Activated CD4-positive, alpha-beta T cell treated with anti-CD3 and anti-CD28 coated beads, Interleukin-2, Interleukin-6, amounts not matched to agents 100 ng/mL and 50 ng/mL, durations not matched to agents 16 hours and 8 hours (primary cell): ENCODE results near the gene KRT40.
"Not testable (repeated sequence)": the region's sequence is repeated elsewhere in the genome, so short reads cannot be mapped to it uniquely, and the experiment has no call there.

ENCODE experiments used
- DNase-seq: peaks from one replicate; pipeline ENCODE4 v3.0.0-alpha.2; 2020

KRT40 gene

DNA sequence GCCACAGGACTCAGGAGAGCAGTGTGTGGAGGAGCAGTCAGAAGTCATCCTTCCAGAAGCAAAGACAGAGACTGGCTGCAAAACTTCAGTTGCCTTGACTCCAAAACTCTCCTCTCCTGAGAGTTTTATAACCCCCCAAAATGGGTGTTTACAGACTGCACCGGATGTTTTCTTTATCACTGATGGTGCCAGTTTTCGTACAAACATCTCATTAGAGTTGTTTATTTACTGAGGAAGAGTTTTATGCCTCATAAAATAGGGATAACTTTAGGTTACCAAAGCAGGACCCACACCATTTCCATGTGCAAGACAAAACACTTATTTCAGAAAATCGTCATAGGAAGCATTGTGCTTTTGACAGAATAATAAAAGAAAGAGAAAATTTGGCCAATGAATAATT, at the start of gene KRT40:
Gene KRT40, minus strand, starts transcription at position 101 of the 400 bp plus-strand sequence. Its CDS starts 53 bp downstream, at position 48.
- DNase-seq, result no peak

DNA sequence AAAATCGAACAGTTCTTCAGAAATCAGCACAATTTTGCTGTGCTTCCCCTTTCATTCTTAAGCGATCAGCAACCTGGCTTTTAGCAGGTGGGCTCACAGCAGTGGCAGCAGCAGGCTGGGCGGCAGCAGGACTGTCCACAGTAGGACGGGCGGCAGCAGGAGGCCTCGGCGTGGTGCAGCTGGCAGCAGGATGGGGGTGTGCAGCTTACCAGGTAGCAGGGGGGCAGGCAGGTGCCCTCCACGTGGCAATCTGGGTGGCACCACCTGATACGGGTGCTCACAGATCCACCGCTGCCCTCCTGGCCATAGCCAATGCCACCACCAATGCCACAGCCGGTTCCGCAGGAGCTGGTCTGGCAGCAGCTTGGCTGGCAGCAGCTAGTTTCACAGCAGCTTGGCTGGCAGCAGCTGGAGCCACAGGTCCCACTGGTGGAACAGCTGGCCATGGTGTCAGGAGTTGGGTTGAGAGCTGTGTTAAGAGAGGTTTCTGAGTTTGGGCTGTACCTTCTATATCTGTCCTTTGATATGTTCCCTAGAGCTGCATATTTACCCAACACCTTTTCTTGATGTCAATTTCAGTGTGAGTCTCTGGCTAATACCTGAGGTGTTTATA, 45.6 kb upstream of the KRT40 start, which contains the start of gene KRTAP1-4:
Gene KRTAP1-4, minus strand, starts transcription at position 563 of the 613 bp plus-strand sequence. Its CDS starts 117 bp downstream, at position 446.
- no peak for DNase-seq

DNA sequence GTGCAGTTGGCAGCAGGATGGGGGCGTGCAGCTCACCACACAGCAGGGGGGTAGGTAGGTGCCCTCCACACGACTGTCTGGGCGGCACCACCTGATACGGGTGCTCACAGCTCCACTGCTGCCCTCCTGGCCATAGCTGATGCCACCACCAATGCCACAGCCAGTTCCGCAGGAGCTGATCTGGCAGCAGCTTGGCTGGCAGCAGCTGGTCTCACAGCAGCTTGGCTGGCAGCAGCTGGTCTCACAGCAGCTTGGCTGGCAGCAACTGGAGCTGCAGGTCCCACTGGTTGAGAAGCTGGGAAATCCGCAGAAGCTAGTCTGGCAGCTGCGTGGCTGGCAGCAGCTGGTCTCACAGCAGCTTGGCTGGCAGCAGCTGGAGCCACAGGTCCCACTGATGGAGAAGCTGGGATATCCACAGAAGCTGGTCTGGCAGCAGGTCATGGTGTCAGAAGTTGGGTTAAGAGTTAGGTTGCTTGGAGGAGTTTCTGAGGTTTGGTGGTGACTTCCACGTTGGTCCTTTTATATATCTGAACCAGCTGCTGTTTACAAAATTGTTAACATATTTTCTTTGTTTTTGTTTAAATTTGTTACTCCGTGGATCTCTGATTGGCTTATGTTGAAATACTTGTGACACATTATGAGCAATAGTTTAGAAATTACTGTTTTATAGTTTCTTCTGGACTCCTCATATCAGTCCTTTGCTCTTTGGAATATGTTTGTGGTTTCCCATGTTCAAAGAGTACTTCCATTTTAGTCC, 42.8 kb upstream of the KRT40 start, which contains the start of gene KRTAP1-5:
Gene KRTAP1-5, minus strand, starts transcription at position 494 of the 757 bp plus-strand sequence. Its CDS starts 53 bp downstream, at position 441.
- no peak for DNase-seq

DNA sequence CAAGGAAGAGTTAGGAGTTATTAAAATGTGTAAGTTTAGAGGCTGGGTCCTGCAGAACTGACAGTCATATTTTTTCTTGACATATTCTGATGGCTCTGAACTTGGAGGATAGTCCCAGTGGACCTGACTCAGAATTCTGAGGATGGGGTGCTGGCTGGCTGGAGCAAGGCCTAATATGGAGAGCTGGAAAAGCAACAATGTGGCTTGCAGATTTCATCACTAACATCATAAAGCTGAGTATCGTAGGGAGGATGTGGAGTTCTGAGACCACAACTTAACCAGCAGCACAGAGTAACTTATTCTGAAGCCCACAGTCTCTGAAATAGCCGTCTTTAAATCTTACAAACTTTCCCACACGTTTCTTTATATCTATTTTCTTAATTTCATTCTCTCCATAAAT, 40.6 kb upstream of the KRT40 start:
- DNase-seq, result no peak

DNA sequence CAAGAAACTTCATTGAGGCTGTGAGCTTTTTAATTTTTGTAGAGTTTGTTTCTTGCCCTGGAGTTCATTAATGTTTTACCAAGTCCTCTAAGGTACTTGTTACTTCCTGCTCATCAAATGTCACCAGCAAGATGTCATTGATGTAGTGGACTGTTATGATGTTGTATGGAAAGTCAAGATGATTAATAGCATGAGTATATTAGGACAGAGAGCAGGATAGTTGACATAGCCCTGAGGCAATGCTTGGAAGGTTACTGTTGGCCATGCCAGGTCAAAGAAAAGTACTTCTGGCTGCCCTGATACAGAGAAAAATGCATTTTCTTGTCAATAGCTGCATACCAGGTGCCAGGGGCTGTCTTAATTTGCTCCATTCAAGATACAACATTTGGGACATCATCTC, 36.2 kb upstream of the KRT40 start:
- DNase-seq, result no peak

DNA sequence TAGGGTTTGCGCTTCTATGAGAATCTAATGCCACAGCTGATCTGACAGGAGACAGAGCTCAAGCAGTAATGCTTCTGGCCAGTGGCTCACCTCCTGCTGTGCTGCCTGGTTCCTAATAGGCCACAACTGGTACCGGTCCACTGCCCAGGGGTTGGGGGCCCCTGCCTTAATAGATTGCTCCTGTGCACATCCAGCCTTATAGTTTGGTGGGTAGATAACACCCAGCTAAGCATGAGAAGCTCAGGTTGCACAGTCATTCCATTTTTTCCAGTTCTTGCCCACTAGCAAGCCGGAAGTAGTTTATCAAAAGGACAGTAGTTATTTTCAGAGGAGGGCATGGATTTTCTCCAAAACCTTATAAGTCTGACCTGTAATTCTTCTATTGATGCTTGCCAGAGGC, 35.3 kb upstream of the KRT40 start:
- no peak for DNase-seq

DNA sequence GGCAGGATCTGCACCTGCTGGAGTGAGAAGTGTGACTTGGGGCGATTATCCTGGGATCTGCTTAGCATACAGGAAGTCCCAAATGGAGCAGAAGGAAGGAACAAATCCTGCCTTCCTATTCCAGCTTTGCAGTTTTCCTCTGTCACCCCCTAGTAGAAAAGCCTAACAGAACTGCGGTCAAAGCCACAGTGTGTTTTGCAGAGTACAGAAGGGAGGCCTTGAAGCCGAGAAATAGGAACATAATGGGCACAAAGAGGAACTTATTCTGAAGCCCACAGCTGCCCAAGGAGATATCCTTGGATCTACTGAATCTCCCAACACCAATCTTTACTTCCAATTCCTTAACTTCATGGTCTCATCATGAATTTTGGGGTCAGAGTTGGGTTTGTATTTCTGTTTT, 34.4 kb upstream of the KRT40 start:
- no peak for DNase-seq

DNA sequence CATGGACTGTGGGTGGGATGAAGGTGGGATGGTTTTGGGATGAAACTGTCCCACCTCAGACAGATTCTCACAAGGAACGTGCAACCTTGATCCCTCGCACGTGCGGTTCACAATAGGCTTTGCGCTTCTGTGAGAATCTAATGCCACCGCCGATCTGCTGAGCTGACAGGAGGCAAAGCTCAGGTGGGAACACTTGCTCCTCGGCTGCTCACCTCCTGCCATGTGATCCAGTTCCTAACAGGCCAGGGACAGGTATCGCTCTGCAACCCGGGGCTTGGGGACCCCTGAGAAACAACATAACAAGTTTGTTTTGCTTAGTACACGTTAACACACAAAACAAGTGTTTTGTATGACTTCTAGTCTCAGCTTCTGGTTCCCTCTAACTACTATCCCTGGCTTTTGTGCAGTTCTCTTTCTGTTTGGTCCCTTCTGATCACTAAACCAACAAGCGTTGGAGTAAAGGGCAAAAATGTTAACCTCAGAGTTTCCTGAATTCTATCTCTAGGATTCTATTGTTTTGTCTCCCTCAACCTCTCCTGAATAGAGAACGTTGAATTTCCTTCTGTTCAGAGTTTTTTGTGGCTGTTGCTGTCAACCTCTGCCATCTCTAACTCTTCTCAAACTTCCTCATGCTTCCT, 32.6 kb upstream of the KRT40 start:
- no peak for DNase-seq

DNA sequence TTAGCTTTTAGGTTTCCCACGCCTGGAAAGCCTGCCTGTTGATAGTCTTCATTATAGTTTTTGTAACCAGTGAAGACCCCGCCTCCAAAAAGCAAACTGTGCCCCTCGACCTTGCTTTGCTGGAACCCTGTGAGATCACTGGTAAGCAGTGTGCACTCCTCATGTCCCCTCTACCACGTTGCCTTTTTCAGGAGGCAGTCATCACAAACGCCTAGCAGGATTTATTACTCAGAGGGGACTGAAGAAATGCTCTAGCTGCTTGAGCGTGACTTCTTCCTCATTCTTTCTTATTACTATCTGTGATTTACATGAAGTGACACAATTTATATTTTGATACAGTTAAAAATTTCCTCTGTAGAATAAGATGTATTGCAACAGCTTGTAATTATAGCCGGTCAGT, 31.3 kb upstream of the KRT40 start:
- DNase-seq, result no peak

DNA sequence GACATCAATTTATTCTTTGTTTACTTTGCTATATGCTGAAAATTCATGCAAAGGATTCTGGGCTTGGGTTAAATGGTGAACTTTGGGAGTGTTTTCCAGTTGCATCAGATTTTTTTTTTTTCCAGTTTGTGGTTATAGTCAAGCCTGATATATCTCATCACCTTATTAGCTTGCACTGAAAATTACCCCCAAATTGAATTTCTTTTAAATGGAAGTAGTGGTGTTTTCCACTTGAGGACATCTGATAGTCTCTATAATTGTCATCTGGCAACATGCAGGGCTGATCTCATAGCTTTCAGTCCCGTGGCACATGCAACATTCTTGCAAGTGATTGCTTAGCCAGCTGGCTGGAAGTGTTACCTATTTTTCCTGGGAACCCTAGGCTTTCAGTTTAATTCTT, 29.5 kb upstream of the KRT40 start:
- no peak for DNase-seq

DNA sequence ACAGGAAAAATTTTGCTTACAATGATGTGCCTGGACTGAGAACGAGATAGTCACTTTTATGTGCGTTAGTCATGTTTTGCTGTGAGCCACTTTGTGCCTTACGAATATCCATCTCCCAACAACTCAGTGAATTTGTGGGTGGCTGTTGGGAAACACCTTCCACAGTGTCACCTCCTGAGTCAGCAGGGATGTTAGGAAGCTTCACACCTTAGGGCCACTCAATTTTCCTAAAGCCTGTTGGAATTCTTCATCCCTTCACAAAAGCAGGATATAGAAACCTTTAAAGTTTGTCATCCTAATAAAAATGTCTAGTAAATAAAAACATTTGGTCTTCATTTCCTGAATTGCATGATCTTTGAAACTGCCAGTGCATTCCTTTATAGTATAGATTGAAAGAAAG, 29.1 kb upstream of the KRT40 start:
- no peak for DNase-seq

DNA sequence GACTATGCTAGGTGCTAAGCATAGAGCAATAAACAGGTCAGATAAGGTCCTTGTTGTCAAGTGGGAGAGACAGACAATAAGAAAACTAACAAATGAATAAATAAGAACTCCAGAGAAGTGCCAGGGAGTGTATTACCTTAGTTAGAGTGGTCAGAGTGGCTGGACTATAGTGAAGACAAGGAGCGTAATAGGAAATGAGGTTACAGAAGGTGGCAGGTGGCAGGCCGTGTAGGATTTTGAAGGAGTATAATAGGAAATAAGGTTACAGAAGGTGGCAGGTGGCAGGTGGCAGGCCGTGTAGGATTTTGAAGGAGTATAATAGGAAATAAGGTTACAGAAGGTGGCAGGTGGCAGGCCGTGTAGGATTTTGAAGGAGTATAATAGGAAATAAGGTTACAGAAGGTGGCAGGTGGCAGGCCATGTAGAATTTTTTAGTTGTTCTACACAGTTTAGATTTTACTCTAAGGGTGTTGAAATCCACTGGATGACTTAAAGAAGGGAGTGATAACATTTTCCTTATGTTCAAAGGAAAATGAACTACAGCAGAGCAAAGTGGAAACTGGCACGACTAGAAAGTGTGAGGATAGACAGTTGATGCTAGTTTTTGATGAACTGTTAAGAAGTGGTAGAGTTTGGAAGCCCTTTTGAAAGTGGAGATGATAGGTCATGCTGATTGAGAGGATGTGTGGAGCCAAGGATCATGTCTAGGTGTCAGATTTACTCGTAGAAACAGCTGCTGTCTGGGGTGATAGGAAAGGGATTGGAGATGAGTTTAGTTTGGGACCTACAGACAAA, 28.4 kb upstream of the KRT40 start:
- DNase-seq, result no peak

DNA sequence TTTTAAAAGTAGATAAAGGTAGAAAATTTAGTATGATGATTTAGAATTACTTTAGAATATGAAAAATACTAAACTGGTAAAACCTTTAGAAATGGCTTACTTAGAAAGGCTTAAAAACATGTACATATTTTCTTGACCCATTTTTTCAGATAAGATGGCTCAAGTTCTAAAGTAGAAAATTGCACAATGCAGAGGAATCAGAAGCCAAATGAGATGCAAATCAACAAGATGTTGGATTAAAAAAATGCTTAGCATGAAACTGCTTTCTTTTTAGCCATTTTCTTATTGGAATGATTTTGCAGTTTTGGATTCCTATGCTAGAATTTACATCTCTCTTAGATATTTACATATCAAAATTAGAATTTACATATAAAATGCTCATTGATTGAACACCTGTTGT, 26.3 kb upstream of the KRT40 start:
- no peak for DNase-seq

DNA sequence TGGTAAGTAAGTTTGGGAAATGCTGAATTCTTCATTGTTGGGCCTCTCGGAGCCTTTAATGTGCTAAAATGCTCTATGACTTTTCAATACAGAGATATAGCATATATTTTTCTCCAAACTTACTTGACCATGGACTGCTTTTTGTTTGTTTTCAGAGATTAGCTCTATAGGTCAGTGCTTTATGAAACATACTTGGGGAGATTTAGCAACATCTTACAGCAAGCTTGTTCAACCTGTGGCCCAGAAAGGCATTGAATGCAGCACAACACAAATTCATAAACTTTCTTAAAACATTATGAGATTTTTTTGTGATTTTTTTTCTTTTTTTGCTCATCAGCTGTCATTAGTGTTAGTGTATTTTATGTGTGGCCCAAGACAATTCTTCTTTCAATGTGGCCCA, 25.8 kb upstream of the KRT40 start:
- DNase-seq, result no peak

DNA sequence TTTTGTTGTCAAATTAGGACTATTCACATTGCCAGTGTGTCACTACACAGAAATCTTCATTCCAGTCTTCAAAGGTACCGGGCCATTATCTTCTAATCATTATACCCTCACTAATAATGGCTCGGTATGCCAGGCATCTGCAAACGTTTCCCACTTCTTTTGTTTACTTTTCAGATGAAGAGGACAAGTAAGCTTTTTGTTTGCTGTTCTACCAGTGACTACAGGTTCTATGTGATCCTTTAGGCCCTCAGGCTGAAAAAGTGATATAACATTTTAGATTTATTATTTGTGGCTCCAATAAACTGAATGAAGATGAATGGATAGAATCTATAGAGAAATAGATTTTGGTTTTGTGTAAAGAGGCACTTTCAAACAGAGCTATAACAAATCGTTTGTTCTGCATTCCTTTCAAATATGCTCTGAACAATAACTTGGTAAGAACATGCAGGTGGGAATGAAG, 25.2 kb upstream of the KRT40 start:
- DNase-seq, result no peak

DNA sequence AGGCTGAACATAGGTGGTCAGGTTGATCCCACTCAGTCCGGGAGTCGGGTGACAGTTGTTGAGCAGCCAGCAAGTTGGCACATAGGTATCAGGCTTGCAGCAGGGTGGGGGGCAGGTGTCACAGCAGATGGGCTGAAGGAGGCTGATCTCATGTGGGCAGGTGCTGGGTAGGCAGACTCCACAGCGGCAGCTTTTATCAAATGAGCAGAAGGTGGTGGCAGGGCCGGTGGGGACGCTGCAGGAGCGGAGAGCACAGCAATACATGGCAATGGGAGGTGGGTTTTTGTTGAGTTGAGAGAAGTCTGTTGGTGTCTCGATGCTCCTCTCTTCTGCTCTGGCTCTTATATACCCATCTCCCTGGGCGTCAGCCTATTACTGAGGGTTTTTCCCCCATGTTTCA, 24.7 kb upstream of the KRT40 start, which contains the start of gene KRTAP3-1:
Gene KRTAP3-1, minus strand, starts transcription at position 318 of the 400 bp plus-strand sequence. Its CDS starts 54 bp downstream, at position 264.
- DNase-seq, result no peak

DNA sequence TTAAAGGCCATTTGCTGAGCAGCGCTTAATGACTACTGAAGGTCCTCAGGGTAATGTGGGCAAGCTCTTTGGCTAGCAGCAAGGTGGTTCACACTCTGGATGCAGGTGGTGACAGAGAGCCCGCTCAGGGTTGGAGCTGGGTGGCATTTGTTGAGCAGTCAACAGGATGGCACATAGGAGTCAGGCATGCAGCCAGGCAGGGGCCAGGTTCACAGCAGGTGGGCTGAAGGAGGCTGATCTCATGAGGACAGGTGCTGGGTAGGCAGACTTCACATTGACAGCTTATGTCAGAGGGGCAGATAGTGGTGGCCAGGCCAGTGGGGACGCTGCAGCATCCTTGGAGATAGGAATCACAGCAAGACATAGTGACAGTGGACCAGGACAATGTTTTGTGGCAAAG, 20.3 kb upstream of the KRT40 start:
- DNase-seq, result no peak

DNA sequence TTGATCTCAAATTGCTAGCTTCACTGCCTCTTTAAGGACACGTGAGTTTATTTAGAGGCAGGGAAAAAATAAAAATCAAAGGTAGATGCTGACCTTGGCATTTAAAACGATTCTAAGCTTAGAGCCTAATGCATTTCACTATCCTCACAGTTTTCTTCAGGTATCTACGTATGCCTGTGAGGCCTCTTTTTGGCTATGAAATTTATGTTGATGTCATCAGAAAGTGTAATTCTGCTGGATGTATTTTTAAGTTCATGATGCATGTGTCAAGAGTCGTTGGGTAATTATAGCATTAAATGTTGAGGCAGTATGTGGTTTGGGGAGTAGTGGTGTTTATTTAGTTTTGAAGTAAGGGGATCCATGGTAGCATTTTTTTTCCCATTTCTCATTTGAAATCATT, 19.8 kb upstream of the KRT40 start:
- DNase-seq, result no peak

DNA sequence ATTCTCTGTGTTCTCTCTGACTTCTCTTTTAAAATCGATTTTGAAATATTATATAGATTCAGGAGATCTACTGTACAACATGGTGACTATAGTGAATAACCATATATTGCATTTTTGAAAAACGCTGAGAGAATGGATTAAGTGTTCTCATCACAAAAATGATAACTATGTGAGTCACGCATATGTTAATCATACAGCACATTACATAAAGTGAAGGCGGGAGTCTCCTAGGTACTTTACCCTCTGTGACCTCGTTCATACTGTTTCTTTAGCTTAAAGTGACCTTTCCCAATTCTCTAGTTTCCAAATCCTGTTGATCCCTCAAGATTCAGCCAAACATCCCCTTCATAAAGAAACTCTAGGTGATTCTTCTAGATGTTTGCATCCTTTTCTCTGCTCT, 18.7 kb upstream of the KRT40 start:
- DNase-seq, result no peak

DNA sequence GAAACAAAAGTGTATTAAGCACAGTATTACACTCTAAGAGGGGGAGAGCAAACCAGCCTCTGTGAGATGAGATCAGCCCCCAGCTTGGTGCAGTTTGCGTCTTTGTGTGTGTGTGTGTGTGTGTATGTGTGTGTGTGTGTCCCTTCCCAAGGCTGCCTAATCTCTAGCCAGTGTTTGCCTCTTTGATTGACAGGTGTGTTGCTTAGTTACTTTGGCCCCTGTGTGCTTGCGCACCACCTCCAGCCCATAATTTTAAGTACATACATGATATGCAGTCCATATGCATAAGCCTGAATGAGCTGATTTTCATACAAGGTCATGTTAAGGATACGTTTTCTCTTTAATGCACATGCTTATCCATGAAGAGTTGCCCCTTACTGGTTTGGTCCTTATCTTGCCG, 17.7 kb upstream of the KRT40 start:
- no peak for DNase-seq

DNA sequence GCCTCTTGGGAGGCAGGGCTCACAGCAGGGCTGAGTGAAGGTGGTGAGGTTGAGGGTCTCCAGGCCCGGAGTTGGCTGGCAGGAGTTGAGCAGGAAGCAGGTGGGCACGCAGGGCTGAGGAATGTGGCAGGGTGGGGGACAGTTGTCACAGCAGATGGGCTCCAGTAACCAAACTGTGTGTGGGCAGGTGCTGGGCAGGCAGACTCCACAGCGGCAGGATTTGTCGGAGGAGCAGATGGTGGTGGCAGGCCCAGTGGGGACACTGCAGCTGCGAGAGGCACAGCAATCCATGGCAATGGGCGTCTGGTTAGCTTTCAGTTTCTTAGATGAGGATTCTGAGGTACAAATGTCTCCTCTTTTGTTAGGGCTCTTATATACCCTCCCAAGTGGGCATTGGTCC, 15.4 kb upstream of the KRT40 start, which contains the start of gene KRTAP3-2:
Gene KRTAP3-2, minus strand, starts transcription at position 344 of the 400 bp plus-strand sequence. Its CDS starts 53 bp downstream, at position 291.
- not testable (repeated sequence) for DNase-seq

DNA sequence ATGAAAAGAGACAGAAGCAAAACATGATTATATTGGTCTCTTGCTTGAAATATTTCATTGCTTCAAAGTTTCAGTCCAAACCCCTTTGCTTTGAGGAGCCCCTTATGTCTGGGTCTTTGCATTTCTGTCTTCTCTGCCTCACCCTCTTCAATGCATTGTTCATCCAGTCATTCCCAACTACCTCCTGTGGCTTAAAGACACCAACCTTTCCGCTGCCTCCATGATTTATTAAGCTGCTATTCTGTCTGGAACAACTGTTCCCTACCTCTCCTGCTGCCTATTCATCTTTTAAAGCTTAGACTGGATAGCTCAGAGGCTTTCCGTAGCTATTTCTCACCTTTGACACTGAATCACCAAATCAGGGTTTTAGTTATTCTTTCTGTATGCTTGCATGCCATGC, 13.2 kb upstream of the KRT40 start:
- no peak for DNase-seq

DNA sequence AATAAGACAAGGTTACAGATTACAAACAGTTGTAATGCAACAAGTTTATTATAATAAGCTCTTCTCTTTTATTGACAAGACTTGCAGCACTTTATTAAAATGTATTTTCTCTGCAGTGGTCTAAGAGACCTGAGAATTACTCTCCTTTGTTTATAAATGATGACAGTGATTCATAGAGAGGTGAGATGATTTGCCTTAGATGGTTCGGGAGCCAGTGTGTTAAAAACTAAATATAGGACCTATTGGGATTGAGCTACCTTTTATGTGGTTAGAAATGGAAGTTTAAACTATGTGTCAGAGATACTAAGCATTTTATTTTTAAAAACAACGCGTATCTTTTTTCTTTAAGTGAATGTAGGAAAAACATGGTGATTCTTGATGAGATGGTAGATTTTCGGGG, 12.7 kb upstream of the KRT40 start:
- no peak for DNase-seq
